ENCODE data around the gene DENND1C. TPM values are rescaled to one million over a fixed set of nuclear protein-coding genes. Genes with fewer than 3 reads are reported as not detected.
"Not testable (repeated sequence)": the region's sequence is repeated elsewhere in the genome, so short reads cannot be mapped to it uniquely, and the experiment has no call there.

The DENND1C gene
- total RNA-seq, 5 donors from 2014 or later (not counting 1 experiment from before 2014, with no cell fraction given), result 107 to 140 (median 114) TPM

DNA sequence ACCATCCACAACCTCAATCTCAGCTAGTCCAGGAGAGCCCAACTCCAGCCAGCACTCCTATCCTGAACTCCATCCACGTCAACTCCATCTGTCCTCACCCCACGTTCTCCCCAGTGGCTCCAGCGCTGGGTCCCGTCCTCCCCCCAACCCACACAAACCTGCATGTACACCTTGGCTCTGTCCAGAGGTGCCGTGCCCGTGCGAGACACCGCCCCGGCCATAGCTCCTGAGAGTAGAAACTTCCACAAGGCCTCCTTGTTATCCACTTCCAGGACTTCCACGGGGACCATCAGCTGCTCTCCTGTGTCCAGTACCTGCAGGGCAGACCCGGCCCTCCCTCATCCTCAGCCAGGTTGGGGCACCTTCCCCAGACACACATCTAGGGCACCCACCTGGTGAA is 49.7 kb downstream of the DENND1C start:
- H3K4me3 ChIP-seq (ENCODE audit: control insufficient read depth in 1 of 2, extremely low read depth in 1 of 2, low read length in 1 of 2), result no peak overlapping the region
- H3K36me3 ChIP-seq (ENCODE audit: control insufficient read depth in 2 of 2, extremely low read depth in 1 of 2, insufficient read depth in 1 of 2, low read length in 1 of 2), result no peaks in the 10 kb centered on the region
- H3K4me1 Mint-ChIP-seq, result peaks cover 0 to 7% (median 2%) of the 10 kb centered on the region in 3 donors
- H3K27me3 ChIP-seq (replicated peaks in 1 of 2; ENCODE audit: control insufficient read depth in 2 of 2, extremely low read depth in 1 of 2, insufficient read depth in 2 of 2, low read length in 1 of 2), result peaks cover 0 to 10% of the 10 kb centered on the region in 2 experiments
- H3K9me3 Mint-ChIP-seq, result no peaks in the 10 kb centered on the region
- H3K27ac ChIP-seq (ENCODE audit: low read length), result no peak overlapping the region
- H3K36me3 Mint-ChIP-seq, result no peaks in the 10 kb centered on the region
- H3K4me3 Mint-ChIP-seq, result no peak overlapping the region
- H3K27me3 Mint-ChIP-seq, result no peaks in the 10 kb centered on the region
- H3K4me1 ChIP-seq (ENCODE audit: control insufficient read depth in 1 of 2, extremely low read depth in 1 of 2, insufficient read depth in 2 of 2, low read length in 2 of 2), result peaks cover 0 to 7% of the 10 kb centered on the region in 2 experiments
- H3K27ac Mint-ChIP-seq, result peak overlapping the region in 1 of 2 donors; percentile 46
- no peak for DNase-seq
- CTCF ChIA-PET, result no interaction called here
- ATAC-seq (replicated peaks in 1 of 4), result no peak
- 88% methylated on average over 11 of the region's 11 CpGs for WGBS (ENCODE audit: insufficient coverage)
- POLR2A ChIA-PET, result no interaction called here
- H3K9me3 ChIP-seq, result no peaks in the 10 kb centered on the region

GRCh38 chr19:6429419-6430221 is 52.0 kb downstream of the DENND1C start:
- Mint-ChIP-seq H3K4me1 (peaks cover 9 to 22% (median 14%) of the 10 kb centered on the region in 3 donors), H3K27ac (no peak overlapping the region), H3K36me3 (no peaks in the 10 kb centered on the region), H3K27me3 (no peaks in the 10 kb centered on the region), H3K4me3 (peak overlapping the region in 1 of 3 donors; percentile 48), H3K9me3 (no peaks in the 10 kb centered on the region)
- Histone ChIP-seq H3K36me3 (ENCODE audit: control insufficient read depth in 2 of 2, extremely low read depth in 1 of 2, insufficient read depth in 1 of 2, low read length in 1 of 2) (no peaks in the 10 kb centered on the region), H3K4me3 (ENCODE audit: control insufficient read depth in 1 of 2, extremely low read depth in 1 of 2, low read length in 1 of 2) (no peak overlapping the region), H3K27ac (ENCODE audit: low read length) (no peak overlapping the region), H3K4me1 (ENCODE audit: control insufficient read depth in 1 of 2, extremely low read depth in 1 of 2, insufficient read depth in 2 of 2, low read length in 2 of 2) (peaks cover 5 to 21% of the 10 kb centered on the region in 2 experiments), H3K9me3 (no peaks in the 10 kb centered on the region), H3K27me3 (replicated peaks in 1 of 2; ENCODE audit: control insufficient read depth in 2 of 2, extremely low read depth in 1 of 2, insufficient read depth in 2 of 2, low read length in 1 of 2) (peaks cover 0 to 10% of the 10 kb centered on the region in 2 experiments)
- CTCF ChIA-PET, result no interaction called here
- ATAC-seq (replicated peaks in 1 of 4), result no peak
- POLR2A ChIA-PET, result no interaction called here
- 34% methylated on average over 8 of the region's 20 CpGs for WGBS (ENCODE audit: insufficient coverage)
- DNase-seq, result no peak

DNA sequence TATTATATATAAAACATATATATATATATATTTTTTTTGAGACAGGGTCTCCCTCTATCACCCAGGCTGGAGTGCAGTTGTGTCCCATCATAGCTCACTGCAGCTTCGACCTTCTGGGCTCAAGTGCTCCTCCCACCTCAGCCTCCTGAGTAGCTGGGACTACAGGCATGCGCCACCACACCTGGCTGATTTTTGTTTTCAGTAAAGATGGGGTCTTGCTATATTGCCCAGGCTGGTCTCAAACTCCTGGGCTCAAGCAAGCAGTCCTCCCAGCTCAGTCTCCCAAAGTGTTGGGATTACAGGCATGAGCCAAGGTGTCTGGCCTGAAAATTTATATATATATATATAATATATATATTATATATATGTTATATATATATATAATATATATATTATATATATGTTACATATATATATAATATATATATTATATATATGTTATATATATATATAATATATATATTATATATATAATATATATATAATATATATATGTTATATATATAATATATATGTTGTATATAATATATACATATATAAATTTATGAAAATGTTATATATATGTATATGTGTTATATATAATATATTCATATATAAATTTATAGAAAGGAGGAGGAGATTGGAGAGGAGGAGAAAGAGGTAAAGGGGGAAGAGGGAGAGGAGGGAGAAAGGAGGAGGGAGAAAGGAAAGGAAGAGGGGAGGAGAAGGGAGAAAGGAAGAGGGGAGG is 52.7 kb downstream of the DENND1C start:
- not testable (repeated sequence) for H3K9me3 Mint-ChIP-seq, H3K27ac Mint-ChIP-seq

GRCh38 chr19:6427131-6427530 is 54.5 kb downstream of the DENND1C start:
- peaks cover 13 to 41% of the 10 kb centered on the region in 2 experiments for H3K4me1 ChIP-seq (ENCODE audit: control insufficient read depth in 1 of 2, extremely low read depth in 1 of 2, insufficient read depth in 2 of 2, low read length in 2 of 2)
- H3K9me3 Mint-ChIP-seq, result no peaks in the 10 kb centered on the region
- no peak overlapping the region for H3K27ac Mint-ChIP-seq
- no peak overlapping the region for H3K27ac ChIP-seq (ENCODE audit: low read length)
- H3K36me3 Mint-ChIP-seq, result no peaks in the 10 kb centered on the region
- no peaks in the 10 kb centered on the region for H3K9me3 ChIP-seq
- peaks cover 0 to 9% of the 10 kb centered on the region in 2 experiments for H3K27me3 ChIP-seq (replicated peaks in 1 of 2; ENCODE audit: control insufficient read depth in 2 of 2, extremely low read depth in 1 of 2, insufficient read depth in 2 of 2, low read length in 1 of 2)
- H3K4me3 Mint-ChIP-seq, result no peak overlapping the region
- H3K4me3 ChIP-seq (ENCODE audit: control insufficient read depth in 1 of 2, extremely low read depth in 1 of 2, low read length in 1 of 2), result no peak overlapping the region
- ChIA-PET POLR2A (no interaction called here), CTCF (no interaction called here)
- no peak for DNase-seq
- peaks cover 0 to 5% of the 10 kb centered on the region in 2 donors for H3K36me3 ChIP-seq (ENCODE audit: control insufficient read depth in 2 of 2, extremely low read depth in 1 of 2, insufficient read depth in 1 of 2, low read length in 1 of 2)
- H3K27me3 Mint-ChIP-seq, result no peaks in the 10 kb centered on the region
- 93% methylated on average over 17 of the region's 18 CpGs for WGBS (ENCODE audit: insufficient coverage)
- ATAC-seq (replicated peaks in 1 of 4), result no peak
- H3K4me1 Mint-ChIP-seq, result peaks cover 25 to 40% (median 31%) of the 10 kb centered on the region in 3 donors

More for the DNA sequence above, 52.7 kb downstream of the DENND1C start:
- WGBS (ENCODE audit: insufficient coverage), result no CpG with 5 or more reads among the region's 2 CpGs
- H3K27ac ChIP-seq (ENCODE audit: low read length); POLR2A ChIA-PET; DNase-seq; H3K9me3 ChIP-seq; H3K27me3 Mint-ChIP-seq; H3K4me3 ChIP-seq (ENCODE audit: control insufficient read depth in 1 of 2, extremely low read depth in 1 of 2, low read length in 1 of 2); ATAC-seq (replicated peaks in 1 of 4); H3K36me3 ChIP-seq (ENCODE audit: control insufficient read depth in 2 of 2, extremely low read depth in 1 of 2, insufficient read depth in 1 of 2, low read length in 1 of 2); H3K36me3 Mint-ChIP-seq: not testable (repeated sequence)
- peaks cover 9 to 22% (median 14%) of the 10 kb centered on the region in 3 donors for H3K4me1 Mint-ChIP-seq
- Histone ChIP-seq H3K4me1 (ENCODE audit: control insufficient read depth in 1 of 2, extremely low read depth in 1 of 2, insufficient read depth in 2 of 2, low read length in 2 of 2) (peaks cover 5 to 24% of the 10 kb centered on the region in 2 experiments), H3K27me3 (replicated peaks in 1 of 2; ENCODE audit: control insufficient read depth in 2 of 2, extremely low read depth in 1 of 2, insufficient read depth in 2 of 2, low read length in 1 of 2) (peaks cover 0 to 10% of the 10 kb centered on the region in 2 experiments)
- H3K4me3 Mint-ChIP-seq, result peak overlapping the region in 1 of 3 donors; percentile 48
- CTCF ChIA-PET, result interaction anchor here in 1 of 2 donors (0.5 kb wide), 1 partner anchor 89 kb away, joined by 6 read pairs; no protein-coding TSS in a partner anchor

DNA sequence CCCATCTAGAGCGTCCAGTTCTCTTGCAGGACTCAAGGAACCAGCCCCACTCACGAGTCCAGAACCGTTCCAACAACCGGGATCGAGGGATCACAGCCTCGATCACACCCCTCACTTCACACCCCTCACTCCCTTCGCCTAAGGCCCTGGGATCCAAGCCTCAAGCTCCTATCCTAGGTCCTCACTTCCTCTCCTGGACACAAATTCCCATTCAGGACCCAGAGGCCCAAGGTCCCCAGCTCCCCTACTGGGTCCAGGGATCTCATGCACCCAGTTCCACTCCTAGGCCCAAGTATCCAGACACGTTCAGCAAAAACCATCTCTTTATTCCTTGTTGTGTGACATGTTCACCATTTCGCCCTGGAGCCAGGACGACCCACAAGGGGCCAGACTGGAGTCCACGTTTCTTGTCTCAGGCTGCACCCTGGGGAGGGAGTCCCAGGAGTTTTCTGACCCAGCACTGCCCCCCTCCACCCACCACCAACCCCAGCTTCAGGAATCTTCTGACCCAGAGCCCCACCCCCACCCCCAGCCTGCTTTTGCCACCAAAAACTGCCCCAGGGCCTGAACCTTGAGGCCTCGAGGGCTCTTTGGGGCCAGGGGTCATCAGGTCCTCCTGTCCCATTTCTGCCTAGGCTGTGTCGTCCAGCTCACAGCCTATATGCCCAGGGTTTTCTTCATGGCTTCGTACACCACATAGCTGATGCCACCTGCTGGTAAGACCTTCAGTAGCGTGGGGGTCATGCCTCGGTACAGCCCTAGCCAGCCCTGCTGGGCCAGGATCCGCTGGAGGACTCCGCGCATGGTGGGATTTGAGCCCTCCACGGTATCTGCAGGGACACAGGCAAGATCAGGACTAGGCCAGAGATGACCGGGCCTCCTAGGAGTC is 55.6 kb downstream of the DENND1C start:
- DNase-seq, result peak in 1 of 35 experiments; percentile 31
- H3K4me1 ChIP-seq (ENCODE audit: control insufficient read depth in 1 of 2, extremely low read depth in 1 of 2, insufficient read depth in 2 of 2, low read length in 2 of 2), result peaks cover 13 to 49% of the 10 kb centered on the region in 2 experiments
- peaks cover 0 to 13% of the 10 kb centered on the region in 2 donors for H3K36me3 ChIP-seq (ENCODE audit: control insufficient read depth in 2 of 2, extremely low read depth in 1 of 2, insufficient read depth in 1 of 2, low read length in 1 of 2)
- peaks cover 33 to 42% (median 41%) of the 10 kb centered on the region in 3 donors for H3K4me1 Mint-ChIP-seq
- no peaks in the 10 kb centered on the region for H3K9me3 ChIP-seq
- H3K27ac ChIP-seq (ENCODE audit: low read length), result peak overlapping the region; percentile 96
- H3K36me3 Mint-ChIP-seq, result peaks cover under 1% of the 10 kb centered on the region
- no peak for ATAC-seq (replicated peaks in 1 of 4)
- H3K9me3 Mint-ChIP-seq, result no peaks in the 10 kb centered on the region
- H3K4me3 ChIP-seq (ENCODE audit: control insufficient read depth in 1 of 2, extremely low read depth in 1 of 2, low read length in 1 of 2), result peak overlapping the region in 1 of 2 donors; percentile 53
- ChIA-PET POLR2A (no interaction called here), CTCF (interaction anchor here (0.7 to 1.1 kb wide), 3 partner anchors 54 to 895 kb away, joined by 3 to 11 read pairs (median 5); partner anchors contain the start of gene ALKBH7 (in 1 of the 2))
- peaks cover 0 to 4% of the 10 kb centered on the region in 2 experiments for H3K27me3 ChIP-seq (replicated peaks in 1 of 2; ENCODE audit: control insufficient read depth in 2 of 2, extremely low read depth in 1 of 2, insufficient read depth in 2 of 2, low read length in 1 of 2)
- H3K4me3 Mint-ChIP-seq, result peak overlapping the region; percentile 71 to 81 (median 71)
- H3K27me3 Mint-ChIP-seq, result no peaks in the 10 kb centered on the region
- WGBS (ENCODE audit: insufficient coverage), result 96% methylated on average over 19 of the region's 21 CpGs
- H3K27ac Mint-ChIP-seq, result peak overlapping the region; percentile 85 to 97
